Osteocyte (in vitro differentiated cells): ENCODE data around the gene DIP2C. TPM values are rescaled to one million over a fixed set of nuclear protein-coding genes. Genes with fewer than 3 reads are reported as not detected.

Source experiments
- DNase-seq: peaks from one replicate; pipeline ENCODE4 v3.0.0; 2021; ENCODE audit warnings: mixed read lengths; ENCODE audit not compliant: unreplicated experiment; ENCODE audit errors: extremely low spot score
- H3K27ac Mint-ChIP-seq: one replicate; pipeline ENCODE4 v1.8.0; 2021; ENCODE audit warnings: mild to moderate bottlenecking, mixed read lengths; ENCODE audit not compliant: unreplicated experiment
- H3K27me3 Mint-ChIP-seq: one replicate; pipeline ENCODE4 v1.8.0; 2021; ENCODE audit warnings: mixed read lengths; ENCODE audit not compliant: unreplicated experiment
- H3K36me3 Mint-ChIP-seq: one replicate; pipeline ENCODE4 v1.8.0; 2021; ENCODE audit warnings: mixed read lengths; ENCODE audit not compliant: unreplicated experiment
- H3K4me1 Mint-ChIP-seq: one replicate; pipeline ENCODE4 v1.8.0; 2021; ENCODE audit warnings: mixed read lengths; ENCODE audit not compliant: unreplicated experiment
- H3K4me3 Mint-ChIP-seq: one replicate; pipeline ENCODE4 v1.8.0; 2021; ENCODE audit warnings: mild to moderate bottlenecking, moderate library complexity, mixed read lengths; ENCODE audit not compliant: unreplicated experiment
- H3K9me3 Mint-ChIP-seq: one replicate; pipeline ENCODE4 v1.8.0; 2021; ENCODE audit warnings: mixed read lengths; ENCODE audit not compliant: unreplicated experiment
- CTCF ChIP-seq: fragments of 200-600 bp; sonication (generic); IDR thresholded peaks from 2 replicates; pipeline ENCODE4 v1.5.0; 2021; ENCODE audit warnings: antibody characterized with exemption, mild to moderate bottlenecking, moderate library complexity
- total RNA-seq: library from RNA; stranded (reverse); gene quantifications from 2 replicates; pipeline ENCODE4 v1.2.1, GENCODE V29; 2021

Gene DIP2C
- total RNA-seq, 1 donor from 2014 or later: 36.8 TPM

- Mint-ChIP-seq H3K27ac (no peak overlapping the region), H3K4me3 (no peak overlapping the region), H3K36me3 (peaks cover 3% of the 10 kb centered on the region), H3K9me3 (peaks cover 4% of the 10 kb centered on the region), H3K4me1 (peaks cover 19% of the 10 kb centered on the region), H3K27me3 (no peaks in the 10 kb centered on the region)
- no peak for TF ChIP-seq CTCF
- no peak for DNase-seq
These were observed 127.7 kb downstream of the DIP2C start for GRCh38 chr10:561721-562120.

GRCh38 chr10:560314-560992 is 129.0 kb downstream of the DIP2C start:
- no peak for DNase-seq
- no peak for TF ChIP-seq CTCF
- Mint-ChIP-seq H3K27ac (no peak overlapping the region), H3K9me3 (peaks cover 4% of the 10 kb centered on the region), H3K4me3 (no peak overlapping the region), H3K4me1 (peaks cover 17% of the 10 kb centered on the region), H3K36me3 (peaks cover 3% of the 10 kb centered on the region), H3K27me3 (no peaks in the 10 kb centered on the region)

GRCh38 chr10:559767-560047 is 129.8 kb downstream of the DIP2C start:
- Mint-ChIP-seq H3K36me3 (peaks cover 3% of the 10 kb centered on the region), H3K27ac (no peak overlapping the region), H3K4me1 (peaks cover 19% of the 10 kb centered on the region), H3K4me3 (no peak overlapping the region), H3K27me3 (no peaks in the 10 kb centered on the region), H3K9me3 (peaks cover 4% of the 10 kb centered on the region)
- no peak for DNase-seq
- TF ChIP-seq CTCF: no peak

- peaks cover 4% of the 10 kb centered on the region for H3K9me3 Mint-ChIP-seq
- no peak for DNase-seq
- no peak overlapping the region for H3K4me3 Mint-ChIP-seq
- no peak for TF ChIP-seq CTCF
- H3K4me1 Mint-ChIP-seq: peaks cover 19% of the 10 kb centered on the region
- no peak overlapping the region for H3K27ac Mint-ChIP-seq
- peaks cover 3% of the 10 kb centered on the region for H3K36me3 Mint-ChIP-seq
- no peaks in the 10 kb centered on the region for H3K27me3 Mint-ChIP-seq
These were observed 130.3 kb downstream of the DIP2C start for GRCh38 chr10:558891-559766.

GRCh38 chr10:558364-558763 is 131.1 kb downstream of the DIP2C start:
- no peaks in the 10 kb centered on the region for H3K9me3 Mint-ChIP-seq
- no peak for TF ChIP-seq CTCF
- no peak overlapping the region for H3K4me3 Mint-ChIP-seq
- no peak for DNase-seq
- H3K36me3 Mint-ChIP-seq: no peaks in the 10 kb centered on the region
- H3K4me1 Mint-ChIP-seq: peaks cover 19% of the 10 kb centered on the region
- H3K27me3 Mint-ChIP-seq: no peaks in the 10 kb centered on the region
- H3K27ac Mint-ChIP-seq: no peak overlapping the region
